Measurements from ENCODE around the gene CPA1.

The CPA1 gene

DNA sequence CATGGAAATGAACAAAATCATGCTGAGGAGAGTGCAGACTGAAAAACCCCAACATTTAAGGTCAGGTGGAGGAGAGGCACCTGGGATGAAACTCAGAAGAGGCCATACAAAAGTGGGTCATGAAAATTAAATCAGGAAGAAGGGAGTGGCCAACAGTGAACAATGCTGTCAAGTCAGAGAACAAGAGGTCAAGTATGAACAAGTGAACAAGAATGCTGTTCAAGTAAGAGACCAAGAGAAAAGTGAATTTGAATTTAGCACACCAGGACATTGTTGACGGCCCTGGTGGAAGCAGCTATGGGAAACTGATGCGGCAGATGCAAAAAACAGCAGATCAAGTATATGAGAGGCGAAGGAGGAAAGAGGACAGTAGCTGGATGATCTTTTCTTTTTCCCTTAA, 52.6 kb downstream of the CPA1 start:
- DNase-seq: no peak

DNA sequence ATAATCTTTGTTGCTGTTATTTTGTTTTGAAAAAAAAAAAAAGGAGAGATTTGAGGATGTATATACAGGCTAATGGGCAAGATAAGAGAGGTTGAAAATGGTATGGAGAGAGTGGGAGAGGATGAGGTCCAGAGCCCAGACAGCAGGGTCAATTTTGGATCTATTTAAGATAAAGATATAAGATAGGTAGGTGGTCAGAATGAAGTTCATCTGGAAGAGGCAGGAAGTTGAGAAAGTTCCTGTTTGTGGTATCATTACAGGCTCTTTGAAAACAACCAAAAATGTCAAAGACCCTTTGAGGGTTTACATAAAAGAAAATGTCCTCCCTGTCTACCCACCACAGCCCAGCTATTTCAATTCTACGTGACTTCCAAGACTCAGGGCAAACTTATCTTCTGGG, 53.0 kb downstream of the CPA1 start:
- no peak for DNase-seq

DNA sequence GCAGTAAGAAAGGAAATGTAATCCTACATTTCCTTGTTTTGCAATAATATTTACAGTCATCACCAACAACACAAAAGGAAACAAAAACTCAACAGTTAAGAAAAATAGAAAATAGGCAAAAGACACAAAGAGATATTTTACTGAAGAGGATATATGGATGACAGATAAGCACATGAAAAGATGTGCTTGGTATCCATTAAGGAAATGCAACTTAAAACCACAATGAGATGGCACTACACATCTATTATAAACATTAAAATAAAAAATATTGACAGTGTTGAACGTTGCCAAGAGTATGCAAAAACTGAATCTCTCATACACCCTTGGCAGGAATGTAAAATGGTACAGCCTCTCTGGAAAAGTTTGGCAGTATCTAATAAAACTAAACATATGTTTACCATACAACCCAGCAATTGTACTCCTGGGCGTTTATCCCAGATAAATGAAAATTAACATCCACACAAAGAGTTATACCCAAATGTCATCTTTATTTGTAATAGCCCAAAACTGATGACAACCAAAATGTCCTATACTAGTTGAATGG, 55.1 kb downstream of the CPA1 start:
- no peak for DNase-seq

GRCh38 chr7:130436253-130436652, 56.0 kb downstream of the CPA1 start:
- DNase-seq: no peak

All from activated CD8-positive, alpha-beta memory T cell treated with anti-CD3 and anti-CD28 coated beads, Interleukin-2, amount 50 U/mL, for 4 hours (primary cell).